ENCODE results near the gene RBM18. TPM values are rescaled to one million over a fixed set of nuclear protein-coding genes. Genes with fewer than 3 reads are reported as not detected.

RBM18 gene
- polyA plus RNA-seq, 3 donors from 2014 or later = 20.9 to 26.5 (median 21.8) TPM

DNA sequence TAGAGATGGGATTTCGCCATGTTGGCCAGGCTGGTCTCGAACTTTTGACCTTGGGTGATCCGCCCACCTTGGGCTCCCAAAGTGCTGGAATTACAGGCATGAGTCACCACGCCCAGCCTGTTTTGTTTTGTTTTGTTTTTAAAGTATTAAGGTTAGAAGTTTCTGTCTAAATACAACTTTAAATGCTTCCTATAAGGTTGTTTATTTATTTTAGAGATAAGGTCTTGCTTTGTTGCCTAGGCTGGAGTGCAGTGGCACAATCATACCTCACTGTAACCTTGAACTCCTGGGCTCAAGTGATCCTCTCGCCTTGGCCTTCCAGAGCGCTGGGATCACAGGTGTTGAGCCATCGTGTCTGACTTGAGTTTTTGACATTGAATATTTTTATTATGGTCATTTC lies 11.5 kb upstream of the RBM18 start:
- Mint-ChIP-seq H3K4me3 (no peak overlapping the region), H3K9me3 (peaks cover 0 to 4% (median 1%) of the 10 kb centered on the region in 6 donors), H3K4me1 (peaks cover 1 to 2% of the 10 kb centered on the region in 2 donors), H3K27me3 (ENCODE audit: low read depth in 3 of 3) (peaks cover 0 to 2% (median 0%) of the 10 kb centered on the region in 3 donors), H3K27ac (no peak overlapping the region), H3K36me3 (peaks cover 24 to 43% (median 41%) of the 10 kb centered on the region in 3 donors)
- no peak for DNase-seq

DNA sequence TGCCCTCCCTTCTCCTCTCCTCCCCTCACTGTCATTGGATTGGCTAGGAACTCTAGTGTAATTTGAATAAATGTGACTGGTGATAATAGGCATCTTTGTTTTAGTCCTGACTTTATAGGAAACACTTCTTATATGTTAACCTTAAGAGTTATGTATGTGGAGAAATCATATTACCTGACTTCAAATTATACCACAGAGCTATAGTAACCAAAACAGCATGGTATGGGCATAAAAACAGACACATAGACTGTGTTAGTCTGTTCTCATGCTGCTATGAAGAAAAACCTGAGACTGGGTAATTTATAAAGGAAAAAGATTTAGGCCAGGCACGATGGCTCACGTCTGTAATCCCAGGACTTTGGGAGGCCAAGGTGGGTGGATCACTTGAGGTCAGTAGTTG lies 9.4 kb upstream of the RBM18 start:
- no peak for DNase-seq
- Mint-ChIP-seq H3K4me3 (no peak overlapping the region), H3K27me3 (ENCODE audit: low read depth in 3 of 3) (peaks cover 0 to 2% (median 0%) of the 10 kb centered on the region in 3 donors), H3K9me3 (peaks cover 0 to 4% (median 1%) of the 10 kb centered on the region in 6 donors), H3K27ac (peak overlapping the region in 1 of 6 donors; percentile 74), H3K4me1 (peaks cover 1 to 6% of the 10 kb centered on the region in 2 donors), H3K36me3 (peaks cover 24 to 36% (median 29%) of the 10 kb centered on the region in 3 donors)

DNA sequence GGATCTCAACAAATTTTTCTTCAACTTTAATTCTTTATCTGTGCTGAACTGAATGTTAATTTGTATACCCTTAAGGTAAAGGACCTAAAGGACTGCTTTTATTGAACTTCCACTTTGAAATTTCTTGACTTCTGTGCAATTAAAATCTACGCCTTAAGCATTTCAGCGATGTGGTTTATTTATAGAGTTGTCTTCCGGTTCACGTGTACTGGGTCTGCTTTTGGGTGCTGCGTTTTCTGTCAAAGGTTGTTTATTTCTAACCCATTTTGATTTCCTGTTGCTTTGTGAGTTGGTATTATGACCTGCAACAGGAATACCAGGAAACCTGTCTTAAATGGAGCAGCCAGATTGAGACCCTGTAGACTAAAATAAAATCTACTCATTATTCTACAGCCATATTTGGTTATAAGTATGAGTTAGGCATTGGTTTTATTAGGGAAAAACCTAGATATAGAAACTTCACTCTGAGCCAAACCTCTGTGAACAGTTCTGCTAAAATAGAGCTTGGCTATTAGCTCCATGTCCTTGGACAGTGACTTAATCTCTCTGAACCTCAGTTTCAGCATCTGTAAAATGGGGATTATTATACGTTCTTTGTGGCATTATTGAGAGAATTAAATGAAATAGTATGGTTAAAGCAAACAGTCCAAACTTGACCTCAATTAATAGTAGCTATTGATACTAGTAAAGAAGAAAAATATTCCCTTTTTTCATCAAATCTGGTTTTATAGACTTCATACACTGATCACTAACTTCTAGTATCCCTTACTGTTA lies 3.6 kb upstream of the RBM18 start:
- peak overlapping the region in 3 of 6 donors; percentile 9 to 71 (median 51) for H3K27ac Mint-ChIP-seq
- DNase-seq = no peak
- H3K4me3 Mint-ChIP-seq = no peak overlapping the region
- peaks cover 8 to 14% (median 14%) of the 10 kb centered on the region in 3 donors for H3K27me3 Mint-ChIP-seq (ENCODE audit: low read depth in 3 of 3)
- peaks cover 29 to 38% of the 10 kb centered on the region in 2 donors for H3K4me1 Mint-ChIP-seq
- H3K36me3 Mint-ChIP-seq = peaks cover 5 to 8% (median 6%) of the 10 kb centered on the region in 3 donors
- no peaks in the 10 kb centered on the region for H3K9me3 Mint-ChIP-seq

DNA sequence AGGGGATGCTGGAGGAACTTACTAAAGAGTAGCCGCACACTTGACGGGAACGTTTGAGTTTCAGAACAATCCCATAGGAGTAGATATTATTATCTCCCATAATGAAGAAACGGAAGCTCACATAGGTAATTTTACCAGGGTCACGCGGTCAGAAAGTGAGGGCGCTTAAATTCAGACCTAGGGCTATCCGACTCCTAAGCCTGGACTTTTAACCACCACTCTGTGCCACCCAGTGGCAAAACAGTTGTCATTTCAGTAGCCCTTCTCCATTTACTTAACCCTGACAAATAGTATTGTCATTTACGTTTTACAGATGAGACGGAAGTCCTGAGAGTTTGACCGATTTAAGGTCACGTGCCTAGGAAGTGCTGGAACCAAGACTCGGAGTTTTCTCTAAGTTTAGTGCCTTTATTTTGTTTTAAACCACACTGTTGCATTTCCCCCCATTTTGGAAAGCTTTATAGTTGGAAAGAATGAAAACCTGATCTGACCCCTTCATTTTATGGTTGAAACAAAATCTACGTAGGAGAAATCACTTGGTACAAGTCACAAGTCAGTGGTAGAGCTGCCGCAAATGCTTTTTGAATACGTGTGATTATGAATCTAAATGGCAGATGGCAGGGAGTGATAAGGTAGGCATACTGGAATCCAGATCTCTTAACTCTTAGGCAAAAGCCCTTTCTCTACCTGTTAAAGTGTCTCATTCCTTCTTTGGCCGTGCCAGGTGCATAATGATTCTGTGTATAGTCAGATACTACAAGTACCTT lies 692 bp upstream of the RBM18 start:
- peaks cover 8 to 14% (median 14%) of the 10 kb centered on the region in 3 donors for H3K27me3 Mint-ChIP-seq (ENCODE audit: low read depth in 3 of 3)
- peaks cover 48 to 62% of the 10 kb centered on the region in 2 donors for H3K4me1 Mint-ChIP-seq
- peak; percentile 63 to 64 (median 64) for DNase-seq
- peak overlapping the region; percentile 99 to 100 (median 100) for H3K27ac Mint-ChIP-seq
- peak overlapping the region; percentile 93 to 100 (median 98) for H3K4me3 Mint-ChIP-seq
- H3K9me3 Mint-ChIP-seq = no peaks in the 10 kb centered on the region
- H3K36me3 Mint-ChIP-seq = peaks cover 0 to 5% (median 0%) of the 10 kb centered on the region in 3 donors

DNA sequence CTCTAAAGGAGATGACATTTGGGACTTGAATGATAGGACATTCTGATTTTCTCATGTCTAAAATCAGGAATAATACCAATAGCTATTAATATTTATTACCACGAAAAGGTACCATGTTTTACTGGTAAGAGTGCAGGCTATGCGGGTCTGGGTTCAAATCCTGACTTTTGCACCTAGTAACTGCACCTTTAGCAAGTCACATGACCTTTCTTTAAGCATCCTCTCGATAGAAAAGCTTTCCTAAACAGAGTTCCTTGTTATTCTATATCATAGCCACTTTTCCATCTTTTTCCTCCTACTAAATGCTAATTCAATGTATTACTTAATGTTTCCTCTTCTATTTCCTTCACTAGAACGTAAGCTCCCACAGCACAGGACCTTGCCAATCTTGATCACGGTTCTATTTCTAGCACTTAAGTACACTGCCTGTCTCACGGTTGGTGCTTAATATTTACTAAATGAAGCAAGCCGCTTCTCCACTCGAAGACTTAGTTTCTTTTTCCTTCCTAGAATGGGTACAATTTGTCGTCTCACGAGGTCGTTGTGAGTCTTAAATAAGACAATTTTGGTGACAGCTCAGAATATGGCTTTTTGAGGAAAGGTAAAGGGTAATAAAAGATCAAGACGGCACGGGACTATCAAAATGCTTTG lies 816 bp downstream of the RBM18 start:
- Mint-ChIP-seq H3K27ac (peak overlapping the region; percentile 99 to 100 (median 100)), H3K4me1 (peaks cover 48 to 64% of the 10 kb centered on the region in 2 donors), H3K9me3 (no peaks in the 10 kb centered on the region), H3K36me3 (peaks cover 4 to 5% (median 4%) of the 10 kb centered on the region in 3 donors), H3K4me3 (peak overlapping the region; percentile 93 to 100 (median 98)), H3K27me3 (ENCODE audit: low read depth in 3 of 3) (peaks cover 8 to 14% (median 14%) of the 10 kb centered on the region in 3 donors)
- no peak for DNase-seq

DNA sequence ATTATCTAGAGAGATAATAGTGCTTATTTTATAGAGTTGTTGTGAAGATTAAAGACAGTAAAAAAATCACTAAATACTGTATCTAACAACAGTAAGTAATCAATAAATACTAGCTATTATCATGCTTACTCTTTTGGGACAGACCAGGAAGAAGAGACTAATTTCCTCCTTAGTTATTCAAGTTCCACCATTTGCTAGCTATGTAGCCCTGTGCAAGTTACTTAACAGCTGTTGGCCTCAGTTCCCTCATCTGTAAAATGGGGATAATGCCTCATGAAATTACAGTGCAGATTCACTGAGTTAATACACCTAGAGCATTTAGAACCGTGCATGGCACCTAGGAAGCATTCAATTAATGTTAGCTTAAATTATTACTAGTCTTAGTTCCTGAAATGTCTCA lies 2.6 kb downstream of the RBM18 start:
- H3K36me3 Mint-ChIP-seq = peaks cover 5 to 11% (median 11%) of the 10 kb centered on the region in 3 donors
- DNase-seq = no peak
- H3K27ac Mint-ChIP-seq = peak overlapping the region; percentile 45 to 100 (median 100)
- peak overlapping the region in 3 of 5 donors; percentile 1 to 55 (median 7) for H3K4me3 Mint-ChIP-seq
- no peaks in the 10 kb centered on the region for H3K9me3 Mint-ChIP-seq
- peaks cover 8 to 14% (median 14%) of the 10 kb centered on the region in 3 donors for H3K27me3 Mint-ChIP-seq (ENCODE audit: low read depth in 3 of 3)
- peaks cover 52 to 70% of the 10 kb centered on the region in 2 donors for H3K4me1 Mint-ChIP-seq

DNA sequence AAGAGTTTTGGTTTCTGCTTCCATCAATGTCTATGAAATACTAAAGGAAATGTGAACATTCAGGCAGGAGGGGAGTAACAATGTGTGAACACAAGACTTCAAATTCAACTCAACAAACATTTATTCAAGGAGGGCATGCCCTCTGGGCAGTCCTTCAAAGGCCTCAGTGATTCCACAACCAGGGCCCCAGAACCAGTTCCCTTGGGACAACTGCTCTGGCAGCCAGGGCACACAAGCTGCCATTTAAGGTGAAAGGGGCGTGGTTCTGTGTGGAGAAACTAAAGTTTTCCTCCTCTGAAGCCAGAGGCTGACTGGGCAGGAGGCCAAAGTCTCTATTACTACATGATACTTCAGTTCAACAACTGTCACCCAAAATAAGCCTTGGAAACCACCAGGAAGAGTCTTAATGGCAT lies 3.2 kb downstream of the RBM18 start:
- peaks cover 52 to 68% of the 10 kb centered on the region in 2 donors for H3K4me1 Mint-ChIP-seq
- peak overlapping the region; percentile 40 to 100 (median 87) for H3K27ac Mint-ChIP-seq
- H3K36me3 Mint-ChIP-seq = peaks cover 5 to 11% (median 11%) of the 10 kb centered on the region in 3 donors

DNA sequence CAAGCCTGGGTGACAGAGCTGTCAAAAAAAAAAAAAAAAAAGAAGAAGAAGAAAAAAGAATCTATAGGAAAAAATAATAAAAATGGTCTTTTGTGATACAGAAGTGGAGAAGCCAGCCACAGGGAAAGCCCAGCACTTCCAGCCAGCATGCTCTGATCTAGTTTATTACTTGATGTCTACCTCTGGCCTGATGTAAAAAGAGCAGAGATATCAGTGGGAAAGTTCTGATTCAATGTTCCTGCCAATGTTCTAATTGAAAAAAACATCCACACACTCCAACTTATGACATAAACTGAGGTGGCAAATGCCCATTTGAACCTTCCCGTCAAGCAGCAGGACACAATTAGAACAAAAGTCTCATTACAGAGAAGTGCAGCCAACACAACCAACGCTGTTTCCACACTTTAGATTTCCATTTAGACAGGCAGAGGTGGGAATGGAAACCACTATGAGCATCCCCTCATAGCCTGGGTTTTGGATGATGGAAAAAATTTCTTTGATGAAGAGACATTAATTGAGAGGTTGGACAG lies 5.7 kb downstream of the RBM18 start:
- no peak overlapping the region for H3K27ac Mint-ChIP-seq
- no peak for DNase-seq
- no peak overlapping the region for H3K4me3 Mint-ChIP-seq
- H3K27me3 Mint-ChIP-seq (ENCODE audit: low read depth in 3 of 3) = no peaks in the 10 kb centered on the region
- H3K9me3 Mint-ChIP-seq = no peaks in the 10 kb centered on the region
- peaks cover 9 to 11% (median 11%) of the 10 kb centered on the region in 3 donors for H3K36me3 Mint-ChIP-seq
- H3K4me1 Mint-ChIP-seq = peaks cover 39 to 64% of the 10 kb centered on the region in 2 donors

More for the DNA sequence above, 3.2 kb downstream of the RBM18 start:
- Mint-ChIP-seq H3K27me3 (ENCODE audit: low read depth in 3 of 3) (peaks cover 8 to 14% (median 14%) of the 10 kb centered on the region in 3 donors), H3K4me3 (no peak overlapping the region), H3K9me3 (no peaks in the 10 kb centered on the region)
- DNase-seq = no peak

DNA sequence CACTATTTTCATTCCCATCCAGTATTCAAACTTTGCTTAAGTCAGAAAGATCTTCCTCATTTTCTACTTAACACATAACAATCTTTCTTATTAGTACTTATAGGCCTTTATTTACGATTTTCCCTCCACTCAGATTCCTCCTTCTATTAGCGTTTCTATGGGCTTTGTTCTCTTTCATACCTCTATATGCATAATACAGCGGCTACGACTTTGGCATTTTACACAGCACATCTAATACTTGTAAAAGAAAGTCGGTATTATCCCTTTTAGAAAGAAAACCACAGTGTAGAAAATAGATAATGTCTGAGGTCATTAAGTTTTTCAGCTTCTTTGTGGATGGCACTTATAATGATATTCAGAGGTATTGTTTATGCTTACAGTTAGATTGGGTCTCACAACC lies 8.4 kb downstream of the RBM18 start:
- Mint-ChIP-seq H3K4me3 (no peak overlapping the region), H3K36me3 (peaks cover 11 to 20% (median 19%) of the 10 kb centered on the region in 3 donors), H3K27me3 (ENCODE audit: low read depth in 3 of 3) (no peaks in the 10 kb centered on the region), H3K9me3 (no peaks in the 10 kb centered on the region), H3K27ac (no peak overlapping the region), H3K4me1 (peaks cover 19 to 45% of the 10 kb centered on the region in 2 donors)
- no peak for DNase-seq

DNA sequence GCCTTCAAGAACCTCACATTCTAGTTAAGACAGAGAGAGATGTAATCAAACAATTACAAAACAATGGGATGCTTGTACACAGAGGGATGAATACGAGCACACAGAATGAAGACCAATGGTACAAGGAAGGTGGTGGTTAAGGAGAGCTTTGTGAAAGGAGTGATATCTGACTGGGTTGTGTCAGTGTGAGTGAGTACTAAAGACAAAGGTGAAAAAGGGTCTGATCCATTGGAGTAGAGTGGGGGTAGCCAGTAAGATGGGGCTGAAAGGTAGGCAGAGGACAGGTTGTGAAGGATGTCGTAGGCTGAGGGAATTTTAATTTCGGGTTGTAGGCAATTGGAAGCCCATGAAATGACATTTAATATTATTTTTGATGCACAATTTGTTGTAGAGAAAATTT lies 9.9 kb downstream of the RBM18 start:
- no peaks in the 10 kb centered on the region for H3K9me3 Mint-ChIP-seq
- H3K27me3 Mint-ChIP-seq (ENCODE audit: low read depth in 3 of 3) = no peaks in the 10 kb centered on the region
- peaks cover 9 to 28% (median 28%) of the 10 kb centered on the region in 3 donors for H3K36me3 Mint-ChIP-seq
- H3K4me1 Mint-ChIP-seq = peaks cover 19 to 38% of the 10 kb centered on the region in 2 donors
- H3K4me3 Mint-ChIP-seq = no peak overlapping the region
- peak overlapping the region in 2 of 6 donors; percentile 2 to 33 for H3K27ac Mint-ChIP-seq
- no peak for DNase-seq

DNA sequence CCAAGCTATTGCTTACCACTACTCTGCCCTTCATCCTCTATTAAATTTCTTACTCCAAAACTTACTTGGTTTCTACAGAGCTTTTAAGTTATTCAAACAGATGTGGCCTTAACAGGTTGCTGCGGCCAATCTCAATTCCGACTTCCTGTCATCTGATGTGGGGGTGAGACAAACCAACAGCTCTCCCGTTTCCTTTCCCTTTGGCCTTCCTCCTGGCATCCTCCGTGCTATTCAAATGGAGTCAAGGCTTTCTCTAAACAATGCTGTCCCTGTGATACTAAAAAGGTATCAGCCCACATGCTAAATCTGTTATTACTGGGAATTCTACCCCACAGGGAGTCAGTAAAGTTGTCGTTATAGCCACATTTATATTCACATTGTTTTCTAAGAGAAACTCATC lies 11.8 kb downstream of the RBM18 start:
- Mint-ChIP-seq H3K9me3 (no peaks in the 10 kb centered on the region), H3K4me1 (peaks cover 19 to 37% of the 10 kb centered on the region in 2 donors), H3K4me3 (no peak overlapping the region), H3K27ac (peak overlapping the region in 2 of 6 donors; percentile 18 to 55), H3K27me3 (ENCODE audit: low read depth in 3 of 3) (no peaks in the 10 kb centered on the region), H3K36me3 (peaks cover 9 to 26% (median 23%) of the 10 kb centered on the region in 3 donors)
- no peak for DNase-seq

DNA sequence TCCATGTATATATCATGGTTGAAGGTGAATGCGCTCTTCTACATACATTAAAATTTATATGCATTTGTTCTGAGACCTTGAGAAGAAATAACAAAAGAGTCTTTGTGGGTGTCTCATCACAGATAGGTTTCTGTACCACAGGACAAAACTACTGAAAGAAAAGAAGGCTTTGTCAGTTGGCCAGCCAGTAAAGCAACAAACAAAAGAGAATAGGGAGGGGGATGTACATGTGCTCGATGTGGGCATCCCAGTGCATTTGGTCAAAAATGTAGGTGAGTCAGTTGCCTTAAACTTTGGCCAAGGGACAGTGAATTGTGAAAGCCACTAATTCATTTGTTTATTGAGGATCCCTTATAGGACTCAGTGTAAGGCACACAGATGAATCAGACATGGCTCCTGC lies 13.3 kb downstream of the RBM18 start:
- Mint-ChIP-seq H3K27me3 (ENCODE audit: low read depth in 3 of 3) (no peaks in the 10 kb centered on the region), H3K4me1 (peaks cover 15 to 31% of the 10 kb centered on the region in 2 donors), H3K9me3 (no peaks in the 10 kb centered on the region), H3K36me3 (peaks cover 16 to 34% (median 29%) of the 10 kb centered on the region in 3 donors), H3K27ac (peak overlapping the region in 1 of 6 donors; percentile 3), H3K4me3 (no peak overlapping the region)
- no peak for DNase-seq

DNA sequence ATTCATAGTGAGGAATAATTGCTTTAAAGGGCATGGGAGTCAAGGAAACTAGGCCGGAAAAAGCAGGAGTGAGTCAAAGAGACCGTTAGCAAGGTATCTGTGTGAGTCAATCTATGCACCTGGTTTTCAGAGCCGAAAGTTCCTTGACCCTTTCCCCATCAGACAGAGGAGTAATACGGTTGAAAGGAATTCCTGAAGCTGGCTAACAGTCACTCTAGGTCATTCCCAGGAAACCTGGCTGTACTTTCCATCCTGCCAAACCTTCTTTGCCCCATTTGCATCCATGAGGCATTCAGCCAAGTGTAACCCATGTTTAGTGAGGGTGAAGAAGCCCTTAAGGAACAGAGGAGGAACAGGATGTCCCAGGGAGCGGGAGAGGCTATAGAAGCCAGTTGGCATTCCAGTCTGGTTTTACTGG lies 16.2 kb downstream of the RBM18 start:
- Mint-ChIP-seq H3K9me3 (no peaks in the 10 kb centered on the region), H3K27me3 (ENCODE audit: low read depth in 3 of 3) (no peaks in the 10 kb centered on the region), H3K4me3 (no peak overlapping the region), H3K27ac (no peak overlapping the region), H3K4me1 (peaks cover 6 to 12% of the 10 kb centered on the region in 2 donors), H3K36me3 (peaks cover 24 to 53% (median 41%) of the 10 kb centered on the region in 3 donors)
- DNase-seq = no peak
